GM18498 (cell line): Measurements from ENCODE around the gene MAGEE2.
A peak's percentile ranks its signal among the peaks of the same experiment; 100 is the strongest.
"Not testable (repeated sequence)": the region's sequence is repeated elsewhere in the genome, so short reads cannot be mapped to it uniquely, and the experiment has no call there.

Experiments used
- ATAC-seq: cut with Tn5 transposase; IDR thresholded peaks from one replicate; pipeline ENCODE4 v1.9.1; 2021; ENCODE audit warnings: mild to moderate bottlenecking, moderate library complexity; ENCODE audit not compliant: unreplicated experiment

Gene MAGEE2

GRCh38 chrX:75784680-75785491, at the start of gene MAGEE2:
Gene MAGEE2, minus strand, starts transcription at chrX:75785254. Its CDS starts 203 bp downstream, at chrX:75785051.
- no peak for ATAC-seq

- ATAC-seq, result no peak
Observed at GRCh38 chrX:75786290-75786689, 1.2 kb upstream of the MAGEE2 start.

- no peak for ATAC-seq
Observed at GRCh38 chrX:75781611-75782010, 3.4 kb downstream of the MAGEE2 start.

- ATAC-seq, result not testable (repeated sequence)
Observed at GRCh38 chrX:75768063-75768462, 17.0 kb downstream of the MAGEE2 start.

GRCh38 chrX:75748431-75748830, 36.6 kb downstream of the MAGEE2 start:
- ATAC-seq, result no peak

GRCh38 chrX:75746891-75747639, 38.0 kb downstream of the MAGEE2 start:
- peak; percentile 96 for ATAC-seq
